GM12878 (cell line): Measurements from ENCODE around the gene PARK7.

Source experiments
- CEBPZ ChIP-seq: fragments of 150-350 bp; IDR thresholded peaks from 2 replicates; pipeline ENCODE4 v1.6.1; 2016; ENCODE audit warnings: low read depth, low read length
- CTCF ChIP-seq, 3 experiments: IDR thresholded peaks in 2 of 3; conservative IDR thresholded peaks in 1 of 3; 2 replicates each; pipeline ENCODE4 v1.5.1; 2011; ENCODE audit warnings: low read depth in 3 of 3, low read length in 3 of 3, mild to moderate bottlenecking in 3 of 3, control low read depth in 2 of 3, moderate library complexity in 2 of 3, inconsistent platforms in 1 of 3, mixed read lengths in 1 of 3; ENCODE audit not compliant: control insufficient read depth in 2 of 3, insufficient read depth in 1 of 3; ENCODE audit errors: extremely low read depth in 1 of 3
- ELK1 ChIP-seq: IDR thresholded peaks from 2 replicates; pipeline ENCODE4 v1.6.1; 2012; ENCODE audit warnings: low read depth, low read length, improper control_type of control experiment
- IRF5 ChIP-seq: fragments of 450-650 bp; IDR thresholded peaks from 2 replicates; pipeline ENCODE4 v1.6.1; 2017; ENCODE audit warnings: borderline replicate concordance
- MXI1 ChIP-seq: fragments of 150-350 bp; IDR thresholded peaks from 2 replicates; pipeline ENCODE4 v1.6.1; 2011; ENCODE audit warnings: low read depth, mild to moderate bottlenecking, inconsistent platforms, low read length, improper control_type of control experiment
- NFYB ChIP-seq: IDR thresholded peaks from 2 replicates; pipeline ENCODE4 v1.6.1; 2011; ENCODE audit warnings: low read depth, mild to moderate bottlenecking, low read length, improper control_type of control experiment, moderate library complexity; ENCODE audit not compliant: insufficient read depth
- NR2C2 ChIP-seq: IDR thresholded peaks from 2 replicates; pipeline ENCODE4 v1.6.1; 2011; ENCODE audit warnings: borderline replicate concordance, low read depth; ENCODE audit not compliant: control insufficient read depth, insufficient read length
- PKNOX1 ChIP-seq: fragments of 450-650 bp; IDR thresholded peaks from 2 replicates; pipeline ENCODE4 v1.6.1; 2016; ENCODE audit warnings: mild to moderate bottlenecking
- SREBF2 ChIP-seq: IDR thresholded peaks from 2 replicates; pipeline ENCODE4 v1.6.1; 2012; ENCODE audit warnings: mild to moderate bottlenecking, low read length
- USF2 ChIP-seq: IDR thresholded peaks from 2 replicates; pipeline ENCODE4 v1.6.1; 2011; ENCODE audit warnings: low read depth, low read length, improper control_type of control experiment, borderline replicate concordance
- YY1 ChIP-seq: IDR thresholded peaks from 2 replicates; pipeline ENCODE4 v1.6.1; 2011; ENCODE audit warnings: low read depth, mild to moderate bottlenecking, low read length

- no peak for TF ChIP-seq NR2C2
- TF ChIP-seq PKNOX1, result no peak
- TF ChIP-seq CTCF (IDR thresholded peaks at IDR 0.05 in 2 of 3, conservative IDR thresholded peaks at IDR 0.05 in 1 of 3; ENCODE audit: control insufficient read depth in 2 of 3, extremely low read depth in 1 of 3, insufficient read depth in 1 of 3, low read depth in 3 of 3, low read length in 3 of 3), result no peak
- TF ChIP-seq NFYB, result no peak
- TF ChIP-seq CEBPZ, result no peak
- no peak for TF ChIP-seq IRF5
- TF ChIP-seq YY1, result no peak
- TF ChIP-seq SREBF2, result no peak
- no peak for TF ChIP-seq MXI1
- TF ChIP-seq ELK1, result no peak
- TF ChIP-seq USF2, result no peak
Observed at GRCh38 chr1:7930645-7931445, 30.7 kb upstream of the PARK7 start.
